ENCODE measurements around the gene ZNF143. TPM values are rescaled to one million over a fixed set of nuclear protein-coding genes. Genes with fewer than 3 reads are reported as not detected.

ZNF143 gene
- total RNA-seq, 1 experiment from 2014 or later, result 29.5 TPM

DNA sequence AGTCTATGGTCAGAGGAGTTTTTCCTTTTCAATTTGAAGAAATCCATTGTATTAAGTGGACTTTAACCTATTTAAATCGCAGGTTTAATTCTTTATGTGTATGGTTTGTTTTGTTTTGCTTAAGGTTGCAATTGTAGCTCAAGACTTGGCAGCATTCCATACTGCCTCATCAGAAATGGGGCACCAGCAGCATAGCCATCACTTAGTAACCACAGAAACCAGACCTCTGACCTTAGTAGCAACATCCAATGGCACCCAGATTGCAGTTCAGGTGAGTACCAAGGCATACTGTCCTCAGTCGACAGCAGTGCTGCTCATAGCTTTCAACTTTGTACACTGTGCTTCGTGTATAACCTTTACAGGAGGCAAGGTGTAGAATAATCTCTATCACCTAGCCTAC lies 64.3 kb downstream of the ZNF143 start:
- BruUV-seq (replicated peaks), result no TSS peak
- Histone ChIP-seq H3K36me3 (ENCODE audit: insufficient read depth, low read length, poor library complexity, severe bottlenecking) (no peaks in the 10 kb centered on the region), H3K9me3 (ENCODE audit: low read depth, low read length, poor library complexity, severe bottlenecking) (no peaks in the 10 kb centered on the region), H3K27ac (ENCODE audit: low read depth, low read length, poor library complexity, severe bottlenecking) (no peak overlapping the region), H3K4me1 (ENCODE audit: insufficient read depth, low read length, poor library complexity, severe bottlenecking) (peaks cover 26% of the 10 kb centered on the region), H3K4me3 (ENCODE audit: low read depth, low read length, poor library complexity, severe bottlenecking) (no peak overlapping the region), H3K27me3 (replicated peaks; ENCODE audit: insufficient read depth, low read depth, low read length, poor library complexity) (no peaks in the 10 kb centered on the region)
- TF ChIP-seq EZH2 (IDR thresholded peaks at IDR 0.05; ENCODE audit: borderline replicate concordance, low read depth, low read length, poor library complexity, severe bottlenecking) (no peak), CTCF (conservative IDR thresholded peaks at IDR 0.05; ENCODE audit: low read depth, low read length) (no peak)
- intact Hi-C loops (cut with micrococcal nuclease; ENCODE audit: unreplicated experiment), result no loop called here
- ChIA-PET CTCF (no interaction called here), POLR2A (ENCODE audit: low non-redundant PET) (no interaction called here)
- DNase-seq (ENCODE audit: low spot score), result no peak

DNA sequence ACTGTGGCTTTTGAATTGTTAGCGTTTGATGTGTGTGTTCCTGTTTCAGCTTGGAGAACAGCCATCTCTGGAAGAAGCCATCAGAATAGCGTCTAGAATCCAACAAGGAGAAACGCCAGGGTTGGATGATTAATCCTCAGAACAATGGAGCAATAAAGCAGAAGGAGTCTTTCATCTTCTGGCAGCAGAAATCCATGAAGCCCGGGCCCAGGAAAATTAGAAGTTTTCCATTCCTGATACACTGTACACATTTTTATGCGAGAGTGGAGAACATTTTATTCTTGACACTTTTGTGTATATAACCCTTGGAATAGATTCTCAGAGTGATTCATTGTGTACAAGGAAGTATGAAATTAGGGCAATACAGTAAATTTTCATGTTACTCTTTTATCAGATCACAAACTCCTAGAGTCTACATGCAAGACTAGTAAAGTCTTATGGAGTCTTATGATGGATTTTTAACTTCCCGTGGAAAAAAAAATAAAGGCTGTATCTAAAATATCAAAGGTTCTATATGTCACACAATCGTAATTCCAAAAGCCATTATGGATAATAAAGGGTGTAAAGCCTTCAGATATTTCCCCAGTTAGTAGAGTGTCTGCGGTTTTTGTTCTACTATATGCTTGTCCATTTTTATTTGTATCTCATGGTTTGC lies 66.8 kb downstream of the ZNF143 start:
- CTCF ChIA-PET, result interaction anchor here (0.6 kb wide), 2 partner anchors 313 to 363 kb away, joined by 3 to 6 read pairs; no protein-coding TSS in a partner anchor
- Histone ChIP-seq H3K27ac (ENCODE audit: low read depth, low read length, poor library complexity, severe bottlenecking) (peak overlapping the region; percentile 33), H3K4me1 (ENCODE audit: insufficient read depth, low read length, poor library complexity, severe bottlenecking) (peaks cover 26% of the 10 kb centered on the region), H3K9me3 (ENCODE audit: low read depth, low read length, poor library complexity, severe bottlenecking) (no peaks in the 10 kb centered on the region), H3K27me3 (replicated peaks; ENCODE audit: insufficient read depth, low read depth, low read length, poor library complexity) (no peaks in the 10 kb centered on the region), H3K36me3 (ENCODE audit: insufficient read depth, low read length, poor library complexity, severe bottlenecking) (no peaks in the 10 kb centered on the region), H3K4me3 (ENCODE audit: low read depth, low read length, poor library complexity, severe bottlenecking) (no peak overlapping the region)
- no peak for DNase-seq (ENCODE audit: low spot score)
- TF ChIP-seq CTCF (conservative IDR thresholded peaks at IDR 0.05; ENCODE audit: low read depth, low read length) (no peak), EZH2 (IDR thresholded peaks at IDR 0.05; ENCODE audit: borderline replicate concordance, low read depth, low read length, poor library complexity, severe bottlenecking) (no peak)
- POLR2A ChIA-PET (ENCODE audit: low non-redundant PET), result no interaction called here
- intact Hi-C loops (cut with micrococcal nuclease; ENCODE audit: unreplicated experiment), result no loop called here
- BruUV-seq (replicated peaks), result no TSS peak

- POLR2A ChIA-PET (ENCODE audit: low non-redundant PET), result no interaction called here
These were observed 67.3 kb downstream of the ZNF143 start for GRCh38 chr11:9528136-9528501.

More at GRCh38 chr11:9528136-9528501, 67.3 kb downstream of the ZNF143 start:
- no peaks in the 10 kb centered on the region for H3K36me3 ChIP-seq (ENCODE audit: insufficient read depth, low read length, poor library complexity, severe bottlenecking)
- BruUV-seq (replicated peaks), result no TSS peak
- TF ChIP-seq CTCF (conservative IDR thresholded peaks at IDR 0.05; ENCODE audit: low read depth, low read length) (no peak), EZH2 (IDR thresholded peaks at IDR 0.05; ENCODE audit: borderline replicate concordance, low read depth, low read length, poor library complexity, severe bottlenecking) (no peak)
- intact Hi-C loops (cut with micrococcal nuclease; ENCODE audit: unreplicated experiment), result no loop called here
- H3K27me3 ChIP-seq (replicated peaks; ENCODE audit: insufficient read depth, low read depth, low read length, poor library complexity), result no peaks in the 10 kb centered on the region
- peaks cover 26% of the 10 kb centered on the region for H3K4me1 ChIP-seq (ENCODE audit: insufficient read depth, low read length, poor library complexity, severe bottlenecking)
- H3K27ac ChIP-seq (ENCODE audit: low read depth, low read length, poor library complexity, severe bottlenecking), result no peak overlapping the region
- CTCF ChIA-PET, result no interaction called here
- no peak overlapping the region for H3K4me3 ChIP-seq (ENCODE audit: low read depth, low read length, poor library complexity, severe bottlenecking)
- H3K9me3 ChIP-seq (ENCODE audit: low read depth, low read length, poor library complexity, severe bottlenecking), result no peaks in the 10 kb centered on the region
- no peak for DNase-seq (ENCODE audit: low spot score)

Data from A673 (cell line).